Gastrocnemius medialis (tissue), 4 donors: ENCODE data around the gene PARD3. TPM values are rescaled to one million over a fixed set of nuclear protein-coding genes. Genes with fewer than 3 reads are reported as not detected.

Experiments used
- ATAC-seq, 2 donors: fragments of 150-250 bp; one replicate each; pipeline ENCODE4 v1.9.1; 2016
- DNase-seq, 2 donors: peaks; one replicate each; pipeline ENCODE4 v3.0.0-alpha.2; 2019
- H3K27ac ChIP-seq, 4 donors: fragments of 200-600 bp; sonication (generic); 1 replicate in 1 of 4; 2 replicates in 3 of 4; pipeline ENCODE4 v1.5.1; 2016 to 2018; ENCODE audit warnings: mild to moderate bottlenecking in 2 of 4, moderate library complexity in 1 of 4
- H3K27me3 ChIP-seq, 3 donors: fragments of 200-600 bp; sonication (generic) in 2 of 3; 1 replicate in 1 of 3; 2 replicates in 2 of 3; pipeline versions ENCODE4 v1.5.1 to v1.6.0; 2016 to 2019; ENCODE audit warnings: mild to moderate bottlenecking in 1 of 3, moderate library complexity in 1 of 3
- H3K36me3 ChIP-seq, 2 donors: fragments of 200-600 bp; sonication (generic) in 1 of 2; one replicate each; pipeline ENCODE4 v1.5.1; 2017 to 2018
- H3K4me1 ChIP-seq, 2 donors: fragments of 200-600 bp; sonication (generic) in 1 of 2; one replicate each; pipeline ENCODE4 v1.5.1; 2016 to 2017; ENCODE audit warnings: mild to moderate bottlenecking in 2 of 2
- H3K4me3 ChIP-seq, 4 donors: fragments of 200-600 bp; sonication (generic) in 3 of 4; 1 replicate in 1 of 4; 2 replicates in 3 of 4; pipeline ENCODE4 v1.5.1; 2016 to 2019; ENCODE audit warnings: mild to moderate bottlenecking in 2 of 4
- H3K9me3 ChIP-seq, 3 donors: fragments of 200-600 bp; sonication (generic) in 2 of 3; 1 replicate in 1 of 3; 2 replicates in 2 of 3; pipeline ENCODE4 v1.5.1; 2016 to 2019
- CTCF ChIP-seq, 5 experiments: fragments of 450-650 bp in 3 of 5; fragments of 200-600 bp in 2 of 5; sonication (generic) in 2 of 5; IDR thresholded peaks in 4 of 5; conservative IDR thresholded peaks in 1 of 5; 1 replicate in 4 of 5; 2 replicates in 1 of 5; pipeline ENCODE4 v1.5.1; 2016 to 2019; ENCODE audit warnings: antibody characterized with exemption in 5 of 5, mild to moderate bottlenecking in 3 of 5, moderate library complexity in 3 of 5
- POLR2A ChIP-seq, 2 donors: fragments of 450-650 bp; IDR thresholded peaks; one replicate each; pipeline ENCODE4 v1.6.1; 2017; ENCODE audit warnings: antibody characterized with exemption in 2 of 2, mild to moderate bottlenecking in 2 of 2, moderate library complexity in 2 of 2
- in situ Hi-C, 4 donors: fragments of 200-750 bp; cut with MboI; loops; one replicate each; pipeline versions ENCODE4 v1.15.0 to v1.8.0; 2017; ENCODE audit warnings: low sequenced_read_pairs in 4 of 4
- intact Hi-C: fragments of 100-400 bp; cut with DNase I; formaldehyde crosslinking; loops from one replicate; pipeline ENCODE4 v1.15.1; 2023; ENCODE audit warnings: low total_unique reads
- total RNA-seq, 4 donors: library from RNA; depleted of rRNA; stranded (reverse); fragments of >200 nt; gene quantifications; one replicate each; pipeline versions ENCODE4 v1.1.0 to v1.2.3, GENCODE V29; 2016

Gene PARD3
- total RNA-seq, 4 donors from 2014 or later, result 64.6 to 75.8 (median 68.3) TPM

GRCh38 chr10:34629084-34629483 is 186.0 kb downstream of the PARD3 start:
- H3K36me3 ChIP-seq, result no peaks in the 10 kb centered on the region
- H3K9me3 ChIP-seq, result no peaks in the 10 kb centered on the region
- no peak for DNase-seq
- H3K27me3 ChIP-seq, result no peaks in the 10 kb centered on the region
- no peak overlapping the region for H3K27ac ChIP-seq
- TF ChIP-seq CTCF (IDR thresholded peaks at IDR 0.05 in 4 of 5, conservative IDR thresholded peaks at IDR 0.05 in 1 of 5) (no peak), POLR2A (IDR thresholded peaks at IDR 0.05) (no peak)
- no peak for ATAC-seq
- H3K4me3 ChIP-seq, result no peak overlapping the region
- in situ Hi-C loops, result loop anchor here in 3 of 4 donors (25.0 kb wide), 3 partner anchors 592 to 1442 kb away; no protein-coding TSS in a partner anchor
- intact Hi-C loops, result no loop called here
- peaks cover 10 to 14% of the 10 kb centered on the region in 2 donors for H3K4me1 ChIP-seq

- Histone ChIP-seq H3K27ac (no peak overlapping the region), H3K27me3 (no peaks in the 10 kb centered on the region), H3K36me3 (no peaks in the 10 kb centered on the region), H3K4me3 (no peak overlapping the region), H3K9me3 (no peaks in the 10 kb centered on the region), H3K4me1 (peaks cover 10 to 14% of the 10 kb centered on the region in 2 donors)
- no peak for TF ChIP-seq POLR2A (IDR thresholded peaks at IDR 0.05)
- no peak for TF ChIP-seq CTCF (IDR thresholded peaks at IDR 0.05 in 4 of 5, conservative IDR thresholded peaks at IDR 0.05 in 1 of 5)
- ATAC-seq (peak; percentile 74 to 85), DNase-seq (peak; percentile 20 to 52)
- intact Hi-C loops (no loop called here), in situ Hi-C loops (loop anchor here in 3 of 4 donors (25.0 kb wide), 3 partner anchors 591 to 1441 kb away; no protein-coding TSS in a partner anchor)
Observed at GRCh38 chr10:34628174-34628796, 186.8 kb downstream of the PARD3 start.

- no peak for ATAC-seq
- TF ChIP-seq POLR2A (IDR thresholded peaks at IDR 0.05) (no peak), CTCF (IDR thresholded peaks at IDR 0.05 in 4 of 5, conservative IDR thresholded peaks at IDR 0.05 in 1 of 5) (no peak)
- intact Hi-C loops, result no loop called here
- H3K36me3 ChIP-seq, result no peaks in the 10 kb centered on the region
- H3K4me1 ChIP-seq, result peaks cover 10 to 14% of the 10 kb centered on the region in 2 donors
- no peak overlapping the region for H3K27ac ChIP-seq
- no peaks in the 10 kb centered on the region for H3K9me3 ChIP-seq
- no peak overlapping the region for H3K4me3 ChIP-seq
- in situ Hi-C loops, result loop anchor here in 3 of 4 donors (25.0 kb wide), 3 partner anchors 590 to 1440 kb away; no protein-coding TSS in a partner anchor
- no peak for DNase-seq
- no peaks in the 10 kb centered on the region for H3K27me3 ChIP-seq
Observed at GRCh38 chr10:34627741-34628140, 187.4 kb downstream of the PARD3 start.

GRCh38 chr10:34627331-34627730 is 187.8 kb downstream of the PARD3 start:
- Histone ChIP-seq H3K27me3 (no peaks in the 10 kb centered on the region), H3K4me1 (peaks cover 10 to 14% of the 10 kb centered on the region in 2 donors), H3K27ac (no peak overlapping the region), H3K36me3 (no peaks in the 10 kb centered on the region), H3K4me3 (no peak overlapping the region), H3K9me3 (no peaks in the 10 kb centered on the region)
- ATAC-seq (no peak), DNase-seq (no peak)
- TF ChIP-seq POLR2A (IDR thresholded peaks at IDR 0.05) (no peak), CTCF (IDR thresholded peaks at IDR 0.05 in 4 of 5, conservative IDR thresholded peaks at IDR 0.05 in 1 of 5) (no peak)
- intact Hi-C loops, result no loop called here
- in situ Hi-C loops, result loop anchor here in 3 of 4 donors (25.0 kb wide), 3 partner anchors 590 to 1440 kb away; no protein-coding TSS in a partner anchor
